ENCODE measurements around the gene DYDC2.
"Not testable (repeated sequence)": the region's sequence is repeated elsewhere in the genome, so short reads cannot be mapped to it uniquely, and the experiment has no call there.

DYDC2 gene

GRCh38 chr10:80414142-80414895 lies 57.7 kb downstream of the DYDC2 start:
- no peak for DNase-seq (ENCODE audit: low read depth)

DNA sequence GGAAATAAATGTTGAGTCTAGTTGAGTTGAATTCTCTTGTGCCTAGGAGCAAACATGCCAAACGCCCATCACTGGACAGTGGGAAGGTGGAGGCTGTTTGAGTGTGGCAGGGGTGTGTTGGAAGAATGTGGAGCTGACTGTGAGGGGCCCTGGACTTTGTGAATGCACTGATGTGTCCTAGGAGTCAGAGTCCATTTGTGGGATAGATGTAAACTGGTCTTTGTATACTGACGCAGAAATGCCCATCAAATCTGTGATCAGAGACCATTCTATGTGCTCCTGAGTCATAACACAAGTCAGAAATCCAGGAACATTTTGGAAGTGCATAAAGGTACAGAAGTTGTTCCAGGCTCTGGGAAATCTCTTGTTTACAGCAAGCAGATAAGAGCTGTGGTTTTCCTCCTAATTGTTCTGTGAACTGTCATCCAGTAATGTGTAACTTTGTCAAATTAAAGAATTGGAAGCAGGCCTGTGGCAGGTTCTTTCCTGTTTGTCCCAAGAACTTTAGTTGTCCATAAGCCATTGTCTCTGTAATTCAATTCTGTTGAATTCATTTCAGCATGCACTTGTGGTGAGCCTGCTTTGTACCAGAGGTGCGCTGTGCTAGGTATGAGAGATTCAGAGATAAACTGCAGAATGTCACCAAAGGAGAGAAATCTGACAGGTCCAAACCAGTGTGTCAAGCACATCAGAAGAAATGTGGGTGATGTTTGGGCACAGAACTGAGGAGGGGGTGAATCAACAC lies 59.3 kb downstream of the DYDC2 start:
- DNase-seq (ENCODE audit: low read depth): no peak

DNA sequence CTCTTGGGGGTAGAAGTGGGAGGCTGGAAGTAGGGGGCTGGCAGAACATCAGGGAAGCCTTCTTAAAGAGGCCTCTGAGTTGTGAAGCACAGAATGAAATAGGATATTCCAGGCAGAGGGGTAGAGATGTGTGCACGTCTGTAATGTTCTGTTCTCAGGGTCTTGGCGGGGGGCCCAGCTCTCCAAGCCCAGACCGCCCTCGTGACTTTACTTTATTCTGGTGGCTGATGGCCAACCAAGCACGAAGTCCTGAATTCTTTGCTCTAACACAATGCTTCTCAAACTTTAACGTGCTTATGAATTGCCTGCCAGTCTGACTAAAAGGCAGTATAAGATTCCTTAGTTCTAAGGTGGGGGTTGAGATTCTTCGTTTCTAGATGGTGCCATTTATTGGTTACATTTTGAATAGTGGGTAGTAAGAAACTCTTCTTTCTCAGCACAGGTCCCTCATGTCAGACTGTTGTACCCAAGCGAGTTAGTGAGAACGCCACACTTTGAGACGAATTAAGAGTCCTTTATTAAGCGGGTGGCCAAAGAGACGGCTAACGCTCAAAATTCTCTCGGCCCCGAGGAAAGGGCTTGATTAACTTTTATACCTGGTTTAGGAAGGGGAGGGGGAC lies 60.0 kb downstream of the DYDC2 start:
- DNase-seq (ENCODE audit: low read depth): no peak

GRCh38 chr10:80417256-80417655 lies 60.7 kb downstream of the DYDC2 start:
- DNase-seq (ENCODE audit: low read depth): not testable (repeated sequence)

Measured in GM04504 (cell line).